Fibroblast of lung (primary cell): ENCODE measurements around the gene BUD23.

Experiments used
- EZH2 ChIP-seq: IDR thresholded peaks from 2 replicates; pipeline ENCODE4 v1.5.1; 2012; ENCODE audit warnings: low read length, control low read depth, mild to moderate bottlenecking; ENCODE audit errors: missing control alignments
- TF ChIP-seq, protein P1 (sequence below), 2 donors: IDR thresholded peaks in 1 of 2; conservative IDR thresholded peaks in 1 of 2; 1 replicate in 1 of 2; 2 replicates in 1 of 2; pipeline ENCODE4 v1.5.1; 2011 to 2012; ENCODE audit warnings: low read length in 2 of 2, control low read depth in 1 of 2, inconsistent platforms in 1 of 2, low read depth in 1 of 2, mild to moderate bottlenecking in 1 of 2

DNA sequence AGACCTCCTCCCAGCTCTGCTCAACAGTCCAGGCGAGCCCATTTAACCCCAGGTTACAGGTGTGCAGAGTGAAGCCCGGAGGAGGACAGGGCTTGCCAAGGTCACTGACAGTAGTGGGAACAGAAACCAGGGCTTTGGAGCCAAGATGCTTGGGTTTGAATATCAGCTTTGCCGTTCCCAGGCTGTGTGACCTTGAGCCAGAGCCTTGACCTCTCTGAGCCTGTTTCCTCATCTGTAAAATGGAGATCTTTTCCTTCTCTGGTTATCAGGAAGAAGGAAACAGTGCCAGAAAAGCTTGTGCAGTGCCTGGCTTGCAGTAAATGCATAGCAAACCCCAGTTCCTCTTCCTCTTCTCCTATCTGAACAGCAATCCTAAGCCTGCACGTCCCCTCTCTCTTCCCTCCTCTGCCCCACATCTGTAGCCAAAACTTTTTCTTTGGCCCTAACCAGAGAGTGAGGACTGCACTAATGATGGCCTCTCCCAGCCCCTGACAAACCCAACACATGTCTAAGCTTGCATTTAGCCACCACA, 37.7 kb upstream of the BUD23 start:
- TF ChIP-seq, protein P1, sequence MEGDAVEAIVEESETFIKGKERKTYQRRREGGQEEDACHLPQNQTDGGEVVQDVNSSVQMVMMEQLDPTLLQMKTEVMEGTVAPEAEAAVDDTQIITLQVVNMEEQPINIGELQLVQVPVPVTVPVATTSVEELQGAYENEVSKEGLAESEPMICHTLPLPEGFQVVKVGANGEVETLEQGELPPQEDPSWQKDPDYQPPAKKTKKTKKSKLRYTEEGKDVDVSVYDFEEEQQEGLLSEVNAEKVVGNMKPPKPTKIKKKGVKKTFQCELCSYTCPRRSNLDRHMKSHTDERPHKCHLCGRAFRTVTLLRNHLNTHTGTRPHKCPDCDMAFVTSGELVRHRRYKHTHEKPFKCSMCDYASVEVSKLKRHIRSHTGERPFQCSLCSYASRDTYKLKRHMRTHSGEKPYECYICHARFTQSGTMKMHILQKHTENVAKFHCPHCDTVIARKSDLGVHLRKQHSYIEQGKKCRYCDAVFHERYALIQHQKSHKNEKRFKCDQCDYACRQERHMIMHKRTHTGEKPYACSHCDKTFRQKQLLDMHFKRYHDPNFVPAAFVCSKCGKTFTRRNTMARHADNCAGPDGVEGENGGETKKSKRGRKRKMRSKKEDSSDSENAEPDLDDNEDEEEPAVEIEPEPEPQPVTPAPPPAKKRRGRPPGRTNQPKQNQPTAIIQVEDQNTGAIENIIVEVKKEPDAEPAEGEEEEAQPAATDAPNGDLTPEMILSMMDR (conservative IDR thresholded peaks at IDR 0.05 in 1 of 2, IDR thresholded peaks at IDR 0.05 in 1 of 2; ENCODE audit: low read depth in 1 of 2, low read length in 2 of 2), result no peak
- no peak for TF ChIP-seq EZH2
